Endodermal cell (in vitro differentiated cells): ENCODE measurements around the gene FAF1. TPM values are rescaled to one million over a fixed set of nuclear protein-coding genes. Genes with fewer than 3 reads are reported as not detected.

Experiments used
- DNase-seq: peaks from one replicate; pipeline ENCODE4 v3.0.0-alpha.2; 2017
- H3K27ac ChIP-seq: 2 replicates; pipeline ENCODE4 v1.5.1; 2013; ENCODE audit warnings: mild to moderate bottlenecking, low read depth, low read length, moderate library complexity
- H3K27me3 ChIP-seq: 2 replicates; pipeline ENCODE4 v1.6.1; 2013; ENCODE audit warnings: mild to moderate bottlenecking, low read length, moderate library complexity; ENCODE audit not compliant: insufficient read depth, control insufficient read depth, poor library complexity, severe bottlenecking
- H3K36me3 ChIP-seq: 2 replicates; pipeline ENCODE4 v1.7.0; 2013; ENCODE audit warnings: mild to moderate bottlenecking, low read length, moderate library complexity; ENCODE audit not compliant: control insufficient read depth, insufficient read depth
- H3K4me1 ChIP-seq: one replicate; pipeline ENCODE4 v1.7.0; 2013; ENCODE audit warnings: low read length; ENCODE audit not compliant: control insufficient read depth, insufficient read depth
- H3K4me3 ChIP-seq: 2 replicates; pipeline ENCODE4 v1.5.1; 2013; ENCODE audit warnings: mild to moderate bottlenecking, low read length, moderate library complexity
- H3K9ac ChIP-seq: 2 replicates; pipeline ENCODE4 v1.6.1; 2013; ENCODE audit warnings: mild to moderate bottlenecking, low read length, moderate library complexity; ENCODE audit not compliant: poor library complexity, severe bottlenecking; ENCODE audit errors: extremely low read depth
- H3K9me3 ChIP-seq: 2 replicates; pipeline ENCODE4 v1.6.1; 2013; ENCODE audit warnings: mild to moderate bottlenecking, low read length, moderate library complexity; ENCODE audit not compliant: control insufficient read depth
- H3K27ac Mint-ChIP-seq: 2 replicates; pipeline ENCODE4 v1.8.0; 2020; ENCODE audit warnings: mixed read lengths
- H3K27me3 Mint-ChIP-seq: 2 replicates; pipeline ENCODE4 v1.8.0; 2021; ENCODE audit warnings: mild to moderate bottlenecking, mixed read lengths; ENCODE audit not compliant: insufficient read depth
- H3K36me3 Mint-ChIP-seq: 2 replicates; pipeline ENCODE4 v1.8.0; 2020; ENCODE audit warnings: low read depth, mixed read lengths
- H3K4me1 Mint-ChIP-seq: 2 replicates; pipeline ENCODE4 v1.8.0; 2020; ENCODE audit warnings: mixed read lengths
- H3K4me3 Mint-ChIP-seq: 2 replicates; pipeline ENCODE4 v1.8.0; 2020; ENCODE audit warnings: mild to moderate bottlenecking, moderate library complexity, mixed read lengths
- H3K9me3 Mint-ChIP-seq: 2 replicates; pipeline ENCODE4 v1.8.0; 2020; ENCODE audit warnings: mild to moderate bottlenecking, mixed read lengths
- CTCF ChIP-seq: fragments of 200-600 bp; sonication (generic); conservative IDR thresholded peaks from 2 replicates; pipeline ENCODE4 v1.5.0; 2021; ENCODE audit warnings: antibody characterized with exemption, mild to moderate bottlenecking
- WGBS, 2 experiments: methylation state at CpG; one replicate each; pipeline versions ENCODE4 v1.1.5 to v1.1.7; 2013; ENCODE audit warnings: missing lambda C conversion rate in 2 of 2, mixed read lengths in 1 of 2; ENCODE audit not compliant: insufficient coverage in 1 of 2, insufficient read length in 1 of 2; 5-methylcytosine and 5-hydroxymethylcytosine counted together
- total RNA-seq, 2 donors: library from RNA; stranded (reverse); fragmentation: NEBNext Ultra II Directional in 1 of 2; extraction: Animal tissue kit (Norgen Biotek cat#: 25700) in 1 of 2; gene quantifications; 2 replicates in 1 of 2; 3 replicates in 1 of 2; pipeline ENCODE4 v1.2.1, GENCODE V29; 2021

FAF1 gene
- total RNA-seq, 2 donors from 2014 or later = 76.4 to 94.4 TPM

DNA sequence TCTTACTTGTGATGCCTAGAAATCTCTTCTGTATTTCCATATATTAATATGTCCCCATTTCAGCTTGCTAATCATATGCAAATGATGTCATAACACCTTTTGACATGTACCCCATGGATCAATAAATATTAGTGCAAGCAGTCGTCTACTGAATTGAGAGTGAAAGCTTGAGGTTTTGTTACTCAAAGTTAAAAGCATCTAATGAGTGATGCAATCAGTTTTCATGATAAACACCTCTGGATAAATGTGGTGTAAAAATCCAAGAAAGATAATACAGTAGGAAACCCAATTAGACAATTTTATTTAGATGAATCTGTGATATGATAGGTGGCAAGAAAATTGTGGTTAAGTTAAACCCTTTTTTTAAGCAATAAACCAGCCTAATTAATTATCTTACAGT lies 395.6 kb downstream of the FAF1 start:
- H3K27ac Mint-ChIP-seq = no peak overlapping the region
- Histone ChIP-seq H3K4me1 (peaks cover 11% of the 10 kb centered on the region), H3K27ac (no peak overlapping the region), H3K36me3 (peaks cover 26% of the 10 kb centered on the region), H3K4me3 (no peak overlapping the region), H3K27me3 (no peaks in the 10 kb centered on the region), H3K9me3 (no peaks in the 10 kb centered on the region), H3K9ac (no peak overlapping the region)
- 91 to 100% methylated on average over 1 of the region's 1 CpG for WGBS, 2 experiments
- H3K9me3 Mint-ChIP-seq = no peaks in the 10 kb centered on the region
- no peak for TF ChIP-seq CTCF
- no peak for DNase-seq
- H3K27me3 Mint-ChIP-seq = no peaks in the 10 kb centered on the region
- H3K4me1 Mint-ChIP-seq = peaks cover 51% of the 10 kb centered on the region
- H3K36me3 Mint-ChIP-seq = peaks cover 13% of the 10 kb centered on the region
- no peak overlapping the region for H3K4me3 Mint-ChIP-seq

DNA sequence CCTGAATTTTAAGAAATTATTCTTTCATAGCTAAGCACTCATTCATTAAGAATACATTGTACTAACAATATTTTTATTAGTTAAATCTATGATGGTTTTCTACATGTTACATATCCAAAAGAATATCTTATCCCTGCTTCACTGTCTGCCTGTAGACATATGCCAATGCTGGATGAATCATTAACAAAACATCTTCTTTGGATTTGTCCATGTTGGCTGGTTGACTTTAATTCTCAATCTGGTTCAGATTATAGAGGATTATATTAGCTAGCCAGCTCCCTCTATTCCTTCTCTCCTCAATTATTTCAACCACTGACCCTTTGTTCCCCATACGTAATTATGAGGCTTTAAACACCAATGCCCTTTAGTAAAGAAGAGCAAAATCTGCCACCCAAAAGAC lies 398.0 kb downstream of the FAF1 start:
- no peak for TF ChIP-seq CTCF
- no peak for DNase-seq
- Histone ChIP-seq H3K36me3 (peaks cover 26% of the 10 kb centered on the region), H3K27ac (no peak overlapping the region), H3K4me3 (no peak overlapping the region), H3K9me3 (no peaks in the 10 kb centered on the region), H3K9ac (no peak overlapping the region), H3K4me1 (peaks cover 8% of the 10 kb centered on the region), H3K27me3 (no peaks in the 10 kb centered on the region)
- Mint-ChIP-seq H3K9me3 (no peaks in the 10 kb centered on the region), H3K36me3 (peaks cover 18% of the 10 kb centered on the region), H3K4me1 (peaks cover 37% of the 10 kb centered on the region), H3K27ac (no peak overlapping the region), H3K4me3 (no peak overlapping the region), H3K27me3 (no peaks in the 10 kb centered on the region)
- WGBS, 2 experiments = 88% methylated on average over 1 of the region's 1 CpG; no CpG with 5 or more reads in 1 of the 2 experiments

DNA sequence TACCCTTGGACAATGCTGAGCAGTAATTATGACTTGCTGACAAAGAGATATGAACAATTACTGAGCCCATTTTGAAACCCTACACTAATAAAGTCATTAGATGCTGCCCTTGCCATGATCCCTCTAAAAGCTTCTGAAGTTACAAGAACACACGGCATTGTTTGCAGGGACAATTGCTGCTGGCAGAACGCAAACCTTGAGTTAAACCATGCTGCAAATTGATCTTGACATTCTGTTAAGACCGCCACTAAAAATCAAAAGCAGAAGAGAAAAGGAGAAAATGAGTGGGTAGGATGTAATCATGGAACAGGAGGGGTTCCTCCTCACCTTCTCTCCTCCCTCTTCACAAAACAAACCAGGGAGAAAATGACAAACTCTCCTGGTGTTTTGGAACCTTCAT lies 400.6 kb downstream of the FAF1 start:
- Histone ChIP-seq H3K4me3 (no peak overlapping the region), H3K9me3 (no peaks in the 10 kb centered on the region), H3K9ac (no peak overlapping the region), H3K36me3 (peaks cover 23% of the 10 kb centered on the region), H3K27ac (no peak overlapping the region), H3K27me3 (no peaks in the 10 kb centered on the region), H3K4me1 (no peaks in the 10 kb centered on the region)
- Mint-ChIP-seq H3K9me3 (no peaks in the 10 kb centered on the region), H3K27me3 (no peaks in the 10 kb centered on the region), H3K27ac (no peak overlapping the region), H3K4me3 (no peak overlapping the region), H3K36me3 (peaks cover 18% of the 10 kb centered on the region), H3K4me1 (peaks cover 23% of the 10 kb centered on the region)
- no peak for TF ChIP-seq CTCF
- DNase-seq = no peak
- 88 to 100% methylated on average over 1 to 3 of the region's 3 CpGs for WGBS, 2 experiments
